HepG2 (cell line): ENCODE results near the gene CTDNEP1. TPM values are rescaled to one million over a fixed set of nuclear protein-coding genes. Genes with fewer than 3 reads are reported as not detected.

Experiments used
- DR1 ChIP-seq: sonication (generic); formaldehyde crosslinking; IDR thresholded peaks from 2 replicates; pipeline ENCODE4 v1.8.0; 2021; ENCODE audit warnings: mild to moderate bottlenecking, missing genetic modification reagents, inconsistent platforms
- EED ChIP-seq: sonication (generic); formaldehyde crosslinking; IDR thresholded peaks from 2 replicates; pipeline ENCODE4 v1.5.0; 2020; ENCODE audit warnings: mild to moderate bottlenecking, missing genetic modification reagents
- NR2F1 ChIP-seq, 2 experiments: fragments of 450-650 bp in 1 of 2; formaldehyde crosslinking in 1 of 2; IDR thresholded peaks; 2 replicates each; pipeline versions ENCODE4 v1.5.0 to v1.6.1; 2016 to 2020; ENCODE audit warnings: mild to moderate bottlenecking in 1 of 2, missing compliant biosample characterization in 1 of 2, missing genetic modification reagents in 1 of 2, moderate library complexity in 1 of 2
- NR3C1 ChIP-seq: sonication (generic); formaldehyde crosslinking; IDR thresholded peaks from 2 replicates; pipeline ENCODE4 v1.4.0; 2020; ENCODE audit warnings: missing genetic modification reagents
- RXRA ChIP-seq: sonication (generic); formaldehyde crosslinking; IDR thresholded peaks from 2 replicates; pipeline ENCODE4 v1.5.1; 2020; ENCODE audit warnings: missing genetic modification reagents
- SOX6 ChIP-seq, 2 experiments: fragments of 450-650 bp in 1 of 2; sonication (generic) in 1 of 2; formaldehyde crosslinking in 1 of 2; IDR thresholded peaks; 2 replicates each; pipeline versions ENCODE4 v1.4.0 to v1.6.1; 2017 to 2020; ENCODE audit warnings: antibody characterized with exemption in 1 of 2, mild to moderate bottlenecking in 1 of 2, missing genetic modification reagents in 1 of 2
- TCF12 ChIP-seq, 2 experiments: fragments of 450-650 bp in 1 of 2; sonication (generic) in 1 of 2; formaldehyde crosslinking in 1 of 2; IDR thresholded peaks; 2 replicates each; pipeline versions ENCODE4 v1.6.1 to v1.8.0; 2017 to 2022; ENCODE audit warnings: antibody characterized with exemption in 1 of 2, mild to moderate bottlenecking in 1 of 2, missing genetic modification reagents in 1 of 2, moderate library complexity in 1 of 2
- XRCC5 ChIP-seq: fragments of 200-400 bp; formaldehyde crosslinking; optimal IDR thresholded peaks from 2 replicates; pipeline ENCODE3; 2017; ENCODE audit warnings: mild to moderate bottlenecking, low read length
- ZKSCAN1 ChIP-seq: fragments of 150-350 bp; IDR thresholded peaks from 2 replicates; pipeline ENCODE4 v1.6.1; 2014; ENCODE audit warnings: low read length
- ZMYM2 ChIP-seq: sonication (generic); formaldehyde crosslinking; IDR thresholded peaks from 2 replicates; pipeline ENCODE4 v1.8.0; 2022; ENCODE audit warnings: mild to moderate bottlenecking, missing genetic modification reagents
- ZNF281 ChIP-seq: sonication (generic); formaldehyde crosslinking; IDR thresholded peaks from 2 replicates; pipeline ENCODE4 v1.4.0; 2020; ENCODE audit warnings: missing genetic modification reagents, borderline replicate concordance
- ZNF407 ChIP-seq: sonication (generic); formaldehyde crosslinking; IDR thresholded peaks from one replicate; pipeline ENCODE4 v1.5.1; 2020; ENCODE audit warnings: mild to moderate bottlenecking, missing genetic modification reagents; ENCODE audit errors: not compliant biosample characterization
- ZNF543 ChIP-seq: sonication (generic); formaldehyde crosslinking; IDR thresholded peaks from 2 replicates; pipeline ENCODE4 v1.4.0; 2020; ENCODE audit warnings: mild to moderate bottlenecking, missing genetic modification reagents
- ZNF841 ChIP-seq: sonication (generic); formaldehyde crosslinking; IDR thresholded peaks from 2 replicates; pipeline ENCODE4 v1.8.1; 2023; ENCODE audit warnings: missing genetic modification reagents, borderline replicate concordance
- ZSCAN22 ChIP-seq: sonication (generic); formaldehyde crosslinking; IDR thresholded peaks from 2 replicates; pipeline ENCODE4 v1.4.0; 2020; ENCODE audit warnings: mild to moderate bottlenecking, missing genetic modification reagents
- polyA plus RNA-seq, 8 experiments: library from polyadenylated mRNA; depleted of rRNA in 3 of 8; stranded (reverse) in 7 of 8; unstranded in 1 of 8; fragments of >200 nt; fragmentation: Illumina TruSeq in 4 of 8; extraction: Trizol in 4 of 8; gene quantifications; 2 replicates each; pipeline versions ENCODE4 v1.2.1 to v1.2.3, GENCODE V29; 2011 to 2016; ENCODE audit warnings: low read depth in 4 of 8, missing spikeins in 1 of 8, mixed read lengths in 1 of 8; ENCODE audit not compliant: insufficient read depth in 1 of 8
- total RNA-seq, 5 experiments: library from RNA; depleted of rRNA; stranded (reverse); fragments of >200 nt; fragmentation: Illumina TruSeq; extraction: Trizol; gene quantifications; 2 replicates each; pipeline ENCODE4 v1.2.3, GENCODE V29; 2016; ENCODE audit warnings: low read depth in 1 of 5
- TF ChIP-seq, protein P1 (sequence below): sonication (generic); formaldehyde crosslinking; IDR thresholded peaks from 2 replicates; pipeline ENCODE4 v1.4.0; 2020; ENCODE audit warnings: missing genetic modification reagents

Gene CTDNEP1
- total and polyA plus RNA-seq, 2 of the 13 experiments (the other 11 are each of a cell fraction or from before 2014, with no cell fraction given), result 19.8 to 118 TPM

- TF ChIP-seq ZSCAN22 (CRISPR knock-in tag) (no peak), NR2F1 (CRISPR knock-in tag; IDR thresholded peaks at IDR 0.05) (no peak), ZKSCAN1 (no peak), EED (CRISPR knock-in tag) (no peak), TCF12 (IDR thresholded peaks at IDR 0.05) (no peak), TCF12 (CRISPR knock-in tag; IDR thresholded peaks at IDR 0.05) (no peak), ZNF543 (CRISPR knock-in tag) (no peak), NR3C1 (CRISPR knock-in tag) (no peak), XRCC5 (peak; percentile 75), SOX6 (IDR thresholded peaks at IDR 0.05) (no peak), SOX6 (CRISPR knock-in tag; IDR thresholded peaks at IDR 0.05) (peak; percentile 34; the same call in 1 of the 2 replicates), DR1 (CRISPR knock-in tag) (no peak), ZNF841 (CRISPR knock-in tag) (no peak), ZMYM2 (CRISPR knock-in tag) (no peak), RXRA (CRISPR knock-in tag) (no peak), ZNF281 (CRISPR knock-in tag) (no peak), ZNF407 (CRISPR knock-in tag) (no peak)
- TF ChIP-seq, protein P1, sequence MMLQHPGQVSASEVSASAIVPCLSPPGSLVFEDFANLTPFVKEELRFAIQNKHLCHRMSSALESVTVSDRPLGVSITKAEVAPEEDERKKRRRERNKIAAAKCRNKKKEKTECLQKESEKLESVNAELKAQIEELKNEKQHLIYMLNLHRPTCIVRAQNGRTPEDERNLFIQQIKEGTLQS (CRISPR knock-in tag), result 0 out of 2 replicates have a peak, but pooled peaks have one; percentile 9
Observed at GRCh38 chr17:7296189-7296861, 44.8 kb upstream of the CTDNEP1 start (continued).
